Mesenchymal stem cell (in vitro differentiated cells and primary cell): ENCODE results near the gene ERFE.

Experiments
- DNase-seq: peaks from one replicate; pipeline ENCODE4 v3.0.0-alpha.2; 2013
- H2AFZ ChIP-seq: one replicate; pipeline ENCODE4 v1.6.1; 2013; ENCODE audit warnings: low read depth, mild to moderate bottlenecking, control low read depth, inconsistent platforms, low read length, moderate library complexity
- H2AK5ac ChIP-seq: 2 replicates; pipeline ENCODE4 v1.6.1; 2013; ENCODE audit warnings: low read length, moderate library complexity, mild to moderate bottlenecking, inconsistent platforms; ENCODE audit not compliant: severe bottlenecking
- H2BK120ac ChIP-seq: one replicate; pipeline ENCODE4 v1.6.1; 2013; ENCODE audit warnings: low read depth, mild to moderate bottlenecking, inconsistent platforms, low read length, moderate library complexity
- H2BK12ac ChIP-seq, 2 experiments: one replicate each; pipeline ENCODE4 v1.6.1; 2013; ENCODE audit warnings: inconsistent platforms in 2 of 2, low read length in 2 of 2, mild to moderate bottlenecking in 2 of 2, moderate library complexity in 2 of 2, control low read depth in 1 of 2
- H2BK15ac ChIP-seq: one replicate; pipeline ENCODE4 v1.6.1; 2013; ENCODE audit warnings: mild to moderate bottlenecking, low read depth, inconsistent platforms; ENCODE audit not compliant: poor library complexity, severe bottlenecking
- H2BK5ac ChIP-seq: 2 replicates; pipeline ENCODE4 v1.6.1; 2013; ENCODE audit warnings: low read depth, mild to moderate bottlenecking, low read length, control low read depth, inconsistent platforms; ENCODE audit not compliant: poor library complexity, severe bottlenecking
- H3K14ac ChIP-seq, 2 experiments: one replicate each; pipeline ENCODE4 v1.6.1; 2013; ENCODE audit warnings: inconsistent platforms in 2 of 2, low read length in 2 of 2, control low read depth in 1 of 2, mild to moderate bottlenecking in 1 of 2, moderate library complexity in 1 of 2
- H3K18ac ChIP-seq, 2 experiments: one replicate each; pipeline ENCODE4 v1.6.1; 2013; ENCODE audit warnings: inconsistent platforms in 2 of 2, low read length in 2 of 2, control low read depth in 1 of 2, low read depth in 1 of 2, mild to moderate bottlenecking in 1 of 2
- H3K23ac ChIP-seq, 2 experiments: one replicate each; pipeline ENCODE4 v1.6.1; 2013; ENCODE audit warnings: inconsistent platforms in 2 of 2, low read length in 2 of 2, mild to moderate bottlenecking in 2 of 2, moderate library complexity in 2 of 2, control low read depth in 1 of 2
- H3K27ac ChIP-seq: 2 replicates; pipeline ENCODE4 v1.5.1; 2013; ENCODE audit warnings: mild to moderate bottlenecking, moderate library complexity, low read length, control low read depth, inconsistent platforms; ENCODE audit not compliant: poor library complexity, severe bottlenecking
- H3K27me3 ChIP-seq, 2 experiments: 2 replicates each; pipeline versions ENCODE4 v1.6.1 to v1.7.0; 2013; ENCODE audit warnings: low read length in 2 of 2, mild to moderate bottlenecking in 2 of 2, moderate library complexity in 2 of 2, control low read depth in 1 of 2, inconsistent platforms in 1 of 2; ENCODE audit not compliant: control insufficient read depth in 1 of 2, insufficient read depth in 1 of 2
- H3K36me3 ChIP-seq, 2 experiments: 2 replicates each; pipeline versions ENCODE4 v1.6.1 to v1.7.0; 2013; ENCODE audit warnings: low read length in 2 of 2, control low read depth in 1 of 2, inconsistent platforms in 1 of 2, low read depth in 1 of 2, mild to moderate bottlenecking in 1 of 2; ENCODE audit not compliant: insufficient read depth in 2 of 2, control insufficient read depth in 1 of 2
- H3K4ac ChIP-seq, 2 experiments: one replicate each; pipeline ENCODE4 v1.6.1; 2013; ENCODE audit warnings: inconsistent platforms in 2 of 2, low read length in 2 of 2, mild to moderate bottlenecking in 2 of 2, moderate library complexity in 2 of 2, control low read depth in 1 of 2, low read depth in 1 of 2
- H3K4me1 ChIP-seq: 2 replicates; pipeline ENCODE4 v1.6.1; 2013; ENCODE audit warnings: low read depth, low read length, control low read depth; ENCODE audit not compliant: control insufficient read depth, insufficient read depth
- H3K4me2 ChIP-seq: 2 replicates; pipeline ENCODE4 v1.6.1; 2013; ENCODE audit warnings: low read length, mild to moderate bottlenecking, inconsistent platforms; ENCODE audit not compliant: poor library complexity, severe bottlenecking
- H3K4me3 ChIP-seq, 2 experiments: 2 replicates each; pipeline versions ENCODE4 v1.5.1 to v1.7.0; 2013; ENCODE audit warnings: low read length in 2 of 2, mild to moderate bottlenecking in 2 of 2, control low read depth in 1 of 2, low read depth in 1 of 2; ENCODE audit not compliant: insufficient read depth in 1 of 2
- H3K79me1 ChIP-seq: replicated peaks from 2 replicates; pipeline ENCODE4 v1.6.1; 2013; ENCODE audit warnings: mild to moderate bottlenecking, control low read depth, low read length, inconsistent platforms; ENCODE audit not compliant: poor library complexity, severe bottlenecking
- H3K9ac ChIP-seq: 2 replicates; pipeline ENCODE4 v1.7.0; 2013; ENCODE audit warnings: mild to moderate bottlenecking, low read length, moderate library complexity
- H3K9me3 ChIP-seq: 2 replicates; pipeline ENCODE4 v1.7.0; 2013; ENCODE audit warnings: mild to moderate bottlenecking, low read length; ENCODE audit not compliant: control insufficient read depth
- H4K8ac ChIP-seq: one replicate; pipeline ENCODE4 v1.6.1; 2013; ENCODE audit warnings: inconsistent platforms, mild to moderate bottlenecking, low read length, moderate library complexity
- H4K91ac ChIP-seq: one replicate; pipeline ENCODE4 v1.6.1; 2013; ENCODE audit warnings: mild to moderate bottlenecking, low read length, inconsistent platforms
- WGBS: methylation state at CpG from one replicate; pipeline ENCODE4 v1.1.7; 2013; ENCODE audit warnings: mixed read lengths; 5-methylcytosine and 5-hydroxymethylcytosine counted together

ERFE gene

DNA sequence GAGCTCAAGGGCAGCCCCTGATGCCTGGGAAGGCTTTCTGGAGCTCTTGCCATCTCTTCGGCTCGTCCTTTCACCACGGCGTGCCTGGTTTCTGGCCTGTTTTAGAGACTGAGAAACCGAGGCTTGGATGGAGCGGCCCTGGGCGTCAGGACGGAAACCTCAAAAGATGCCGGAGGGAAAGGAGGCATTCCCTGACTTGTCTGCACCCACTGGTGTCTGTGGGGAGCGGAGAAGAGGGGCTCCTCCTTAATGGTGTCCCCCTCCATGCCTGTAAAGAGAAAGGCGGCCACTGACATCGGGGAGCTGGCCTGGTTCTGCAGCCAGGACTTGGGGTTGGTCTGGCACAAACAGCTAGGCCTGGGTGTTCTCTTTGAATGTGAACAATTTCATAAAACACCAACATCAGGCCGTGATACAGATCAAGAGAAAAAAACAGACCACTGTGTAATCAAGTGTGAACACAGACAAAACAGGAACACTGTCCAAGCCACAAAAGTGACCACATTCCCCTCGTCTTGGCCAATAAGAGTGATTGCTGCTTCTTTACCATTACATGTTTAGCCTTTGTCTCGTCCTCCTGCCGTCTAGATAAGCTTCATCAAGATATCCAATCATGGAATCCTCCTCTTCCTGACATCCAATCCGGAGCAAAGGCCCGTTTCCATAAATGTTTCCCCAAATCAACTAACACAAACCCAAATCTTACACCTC lies 45.4 kb downstream of the ERFE start:
- no peak overlapping the region for H2BK120ac ChIP-seq
- peak overlapping the region; percentile 13 for H2AK5ac ChIP-seq
- H3K27me3 ChIP-seq: peaks cover 13 to 14% of the 10 kb centered on the region in 2 experiments
- H3K36me3 ChIP-seq: peaks cover 3 to 6% of the 10 kb centered on the region in 2 experiments
- no peaks in the 10 kb centered on the region for H3K9me3 ChIP-seq
- H3K23ac ChIP-seq: no peak overlapping the region
- peak overlapping the region; percentile 96 for H3K9ac ChIP-seq
- H2BK12ac ChIP-seq: no peak overlapping the region
- peak overlapping the region; percentile 87 to 93 for H3K4ac ChIP-seq
- H3K18ac ChIP-seq: peak overlapping the region; percentile 71 to 86
- H4K91ac ChIP-seq: peak overlapping the region; percentile 87
- peaks cover 15% of the 10 kb centered on the region for H3K4me1 ChIP-seq
- H2AFZ ChIP-seq: peak overlapping the region; percentile 55
- H2BK5ac ChIP-seq: no peak overlapping the region
- H3K27ac ChIP-seq: no peak overlapping the region
- H3K4me2 ChIP-seq: peak overlapping the region; percentile 74
- peak overlapping the region; percentile 35 to 78 for H3K4me3 ChIP-seq
- H2BK15ac ChIP-seq: no peak overlapping the region
- 76% methylated on average over 18 of the region's 18 CpGs for WGBS
- peak overlapping the region; percentile 98 for H4K8ac ChIP-seq
- DNase-seq: no peak
- H3K79me1 ChIP-seq: peaks cover 4% of the 10 kb centered on the region
- H3K14ac ChIP-seq: no peak overlapping the region

DNA sequence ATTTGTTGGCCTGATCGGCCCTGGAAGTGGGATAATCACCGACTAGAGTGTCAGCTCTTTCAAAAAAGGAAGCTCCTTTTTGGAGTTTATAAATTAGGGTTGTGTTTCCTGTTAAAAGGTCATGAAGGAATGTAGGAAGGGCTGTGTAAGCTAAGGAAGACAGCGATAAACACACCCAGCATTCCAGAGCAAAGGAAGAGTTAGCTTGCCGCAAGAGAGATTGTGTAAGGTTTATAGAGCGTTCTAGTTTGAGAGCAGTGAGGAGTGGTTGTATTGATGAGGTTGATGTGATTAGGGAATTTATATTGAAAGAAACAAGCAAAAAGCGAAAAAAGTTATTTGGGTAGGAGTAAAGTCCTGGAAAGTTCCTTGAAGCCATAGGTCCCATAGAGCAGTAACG lies 48.2 kb downstream of the ERFE start:
- H2BK12ac ChIP-seq: no peak overlapping the region
- H3K9me3 ChIP-seq: no peaks in the 10 kb centered on the region
- peaks cover 4% of the 10 kb centered on the region for H3K79me1 ChIP-seq
- no peak overlapping the region for H3K4me2 ChIP-seq
- H3K14ac ChIP-seq: no peak overlapping the region
- H3K4me1 ChIP-seq: peaks cover 7% of the 10 kb centered on the region
- H3K18ac ChIP-seq: no peak overlapping the region
- WGBS: 73% methylated on average over 7 of the region's 7 CpGs
- no peak overlapping the region for H3K4ac ChIP-seq
- H4K91ac ChIP-seq: no peak overlapping the region
- H3K27ac ChIP-seq: no peak overlapping the region
- no peak overlapping the region for H4K8ac ChIP-seq
- no peak overlapping the region for H2BK15ac ChIP-seq
- H3K23ac ChIP-seq: no peak overlapping the region
- H2BK5ac ChIP-seq: no peak overlapping the region
- no peak overlapping the region for H2AK5ac ChIP-seq
- no peak overlapping the region for H2AFZ ChIP-seq
- no peaks in the 10 kb centered on the region for H3K36me3 ChIP-seq
- H3K9ac ChIP-seq: no peak overlapping the region
- H2BK120ac ChIP-seq: no peak overlapping the region
- H3K27me3 ChIP-seq: peaks cover 31% of the 10 kb centered on the region in 2 experiments
- DNase-seq: peak; percentile 14
- H3K4me3 ChIP-seq: no peak overlapping the region

DNA sequence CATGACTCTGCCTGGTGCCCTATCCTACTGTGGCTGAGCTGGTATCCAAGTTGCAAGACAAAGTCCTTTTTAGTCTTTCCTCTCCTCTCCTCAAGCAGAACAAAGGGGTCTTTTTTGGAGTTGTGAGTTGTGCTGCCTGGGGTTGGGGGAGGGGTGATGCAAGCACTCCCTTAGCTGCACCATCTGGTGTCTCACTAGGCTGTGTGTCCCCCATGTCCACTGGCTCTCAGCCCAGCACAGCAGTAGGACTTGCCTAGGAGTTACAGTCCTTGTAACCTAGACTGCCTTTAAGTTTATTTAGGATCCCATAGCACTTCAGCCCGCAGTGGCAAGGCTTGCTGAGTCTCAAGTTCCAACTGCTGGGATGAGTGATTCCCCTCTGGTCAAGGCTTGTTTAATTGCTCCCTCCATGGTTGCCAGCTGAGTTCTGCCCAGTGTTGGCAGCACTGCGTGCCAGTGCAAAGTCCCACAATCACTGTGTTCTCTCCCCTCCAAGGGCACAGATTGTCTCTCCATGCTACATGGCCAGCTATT lies 57.9 kb downstream of the ERFE start:
- Histone ChIP-seq H3K4me3 (no peak overlapping the region), H3K36me3 (peaks cover 0 to 4% of the 10 kb centered on the region in 2 experiments), H3K4me2 (no peak overlapping the region), H2AFZ (no peak overlapping the region), H2BK5ac (no peak overlapping the region), H3K27ac (no peak overlapping the region), H3K4me1 (no peaks in the 10 kb centered on the region), H3K79me1 (no peaks in the 10 kb centered on the region), H3K27me3 (peaks cover 0 to 13% of the 10 kb centered on the region in 2 experiments), H3K14ac (no peak overlapping the region), H3K23ac (no peak overlapping the region), H2BK15ac (no peak overlapping the region), H4K91ac (no peak overlapping the region), H4K8ac (no peak overlapping the region), H2BK120ac (no peak overlapping the region), H2AK5ac (no peak overlapping the region), H3K18ac (no peak overlapping the region), H3K4ac (no peak overlapping the region), H3K9me3 (peaks cover 3% of the 10 kb centered on the region), H3K9ac (no peak overlapping the region), H2BK12ac (no peak overlapping the region)
- WGBS: 89% methylated on average over 2 of the region's 2 CpGs
- no peak for DNase-seq
